ENCODE results near the gene HIRA. TPM values are rescaled to one million over a fixed set of nuclear protein-coding genes. Genes with fewer than 3 reads are reported as not detected.

Gene HIRA
- total and polyA plus RNA-seq, 9 of the 15 experiments (the other 6 are each of a cell fraction or from before 2014, with no cell fraction given): 0.96 to 132 (median 58.4) TPM

GRCh38 chr22:19361501-19362103 is 69.9 kb downstream of the HIRA start (continued):
- TF ChIP-seq ZNF398 (CRISPR knock-in tag; IDR thresholded peaks at IDR 0.05) (0 out of 2 replicates have a peak, but pooled peaks have one; percentile 20), FIP1L1 (IDR thresholded peaks at IDR 0.05; ENCODE audit: low read depth, low read length, poor library complexity, severe bottlenecking) (no peak), TEAD1 (CRISPR knock-in tag; IDR thresholded peaks at IDR 0.05) (0 out of 4 replicates have a peak, but pooled peaks of 1 of the 2 experiments have one; percentile 19), MNT (conservative IDR thresholded peaks at IDR 0.05) (no peak), MTF1 (CRISPR knock-in tag; IDR thresholded peaks at IDR 0.05; ENCODE audit: borderline replicate concordance) (0 out of 2 replicates have a peak, but pooled peaks have one; percentile 29), ZMIZ1 (IDR thresholded peaks at IDR 0.05; ENCODE audit: low read depth in 2 of 2, low read length in 2 of 2) (no peak), NEUROD1 (IDR thresholded peaks at IDR 0.05; ENCODE audit: borderline replicate concordance, low read depth, low read length, partially characterized antibody) (no peak), JUND (IDR thresholded peaks at IDR 0.05; ENCODE audit: borderline replicate concordance, low read depth, low read length) (no peak), JUND (tag; IDR thresholded peaks at IDR 0.05; ENCODE audit: borderline replicate concordance, low read depth, low read length) (no peak), GABPA (tag; conservative IDR thresholded peaks at IDR 0.05; ENCODE audit: low read depth) (no peak), MAX (CRISPR knock-in tag; IDR thresholded peaks at IDR 0.05) (peak; percentile 38; the same call in 1 of the 2 replicates), ELF1 (tag; IDR thresholded peaks at IDR 0.05) (no peak), BMI1 (IDR thresholded peaks at IDR 0.05; ENCODE audit: low read length) (no peak), STAT6 (CRISPR knock-in tag; IDR thresholded peaks at IDR 0.05) (0 out of 2 replicates have a peak, but pooled peaks have one; percentile 47), SETDB1 (IDR thresholded peaks at IDR 0.05; ENCODE audit: low read length) (no peak), SIRT6 (IDR thresholded peaks at IDR 0.05; ENCODE audit: low read depth, low read length) (no peak)
